ENCODE results near the gene CNGA2.
A peak's percentile ranks its signal among the peaks of the same experiment; 100 is the strongest.

Gene CNGA2

GRCh38 chrX:151753313-151754046 is 18.9 kb downstream of the CNGA2 start:
- peak; percentile 74 for DNase-seq (ENCODE audit: low spot score)

DNA sequence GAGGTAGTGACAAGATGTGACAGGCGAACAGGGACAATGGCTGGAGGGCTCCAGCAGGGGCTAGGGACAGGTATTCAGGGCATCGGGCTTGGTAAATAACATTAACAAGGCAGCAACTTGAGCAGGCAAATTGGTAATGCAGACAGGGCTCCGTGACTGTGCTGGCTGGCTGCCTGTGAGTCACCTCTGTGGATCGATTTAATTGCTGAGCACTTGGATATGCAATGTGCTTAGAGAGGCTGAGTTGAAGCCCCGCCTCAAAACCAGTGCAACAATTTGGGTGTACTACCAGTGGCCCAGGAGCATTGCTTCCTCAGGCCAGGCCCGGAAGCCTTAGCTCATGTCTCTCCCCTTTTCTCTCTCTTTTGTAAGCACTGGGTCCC is 19.5 kb downstream of the CNGA2 start:
- DNase-seq (ENCODE audit: low spot score): peak; percentile 72

GRCh38 chrX:151754641-151755215 is 20.2 kb downstream of the CNGA2 start:
- no peak for DNase-seq (ENCODE audit: low spot score)

GRCh38 chrX:151759041-151759708 is 24.6 kb downstream of the CNGA2 start:
- DNase-seq (ENCODE audit: low spot score): no peak

DNA sequence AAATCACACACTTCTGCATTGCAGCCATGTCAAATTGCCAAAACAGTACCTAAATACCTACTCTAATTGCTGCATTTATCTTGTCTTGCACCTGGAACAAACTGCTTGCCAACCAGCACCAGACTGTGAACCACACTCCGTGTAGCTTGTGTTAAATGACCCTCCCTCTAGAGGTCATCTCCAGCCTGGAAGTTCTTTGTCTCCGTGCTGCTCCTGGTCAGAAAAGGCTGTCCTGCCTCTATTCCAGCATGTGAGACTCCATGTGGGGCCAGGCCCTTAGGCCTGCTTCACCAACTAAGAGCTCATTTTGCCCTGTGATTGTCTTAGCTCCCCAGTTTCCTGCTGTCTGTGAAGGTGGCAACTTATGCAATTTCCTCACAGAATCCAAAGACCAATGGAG is 28.3 kb downstream of the CNGA2 start:
- DNase-seq (ENCODE audit: low spot score): no peak

DNA sequence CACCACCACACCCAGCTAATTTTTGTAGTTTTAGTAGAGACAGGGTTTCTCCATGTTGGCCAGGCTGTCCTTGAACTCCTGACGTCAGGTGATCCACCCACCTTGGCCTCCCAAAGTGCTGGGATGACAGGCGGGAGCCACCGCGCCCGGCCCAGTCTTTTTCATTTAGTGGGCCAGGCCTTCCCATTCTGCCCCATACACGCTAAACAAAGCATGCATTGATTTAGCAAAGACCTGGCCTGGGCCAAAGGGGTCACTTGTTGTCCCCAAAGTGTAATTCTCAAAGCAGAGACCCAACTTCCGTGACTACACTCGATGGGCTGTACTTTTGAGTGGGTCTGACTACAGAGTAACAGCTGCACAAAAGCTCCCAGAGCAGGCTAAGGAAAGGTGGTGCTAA is 29.2 kb downstream of the CNGA2 start:
- no peak for DNase-seq (ENCODE audit: low spot score)

- DNase-seq (ENCODE audit: low spot score): no peak
Measured at GRCh38 chrX:151765026-151765425, 30.5 kb downstream of the CNGA2 start.

DNA sequence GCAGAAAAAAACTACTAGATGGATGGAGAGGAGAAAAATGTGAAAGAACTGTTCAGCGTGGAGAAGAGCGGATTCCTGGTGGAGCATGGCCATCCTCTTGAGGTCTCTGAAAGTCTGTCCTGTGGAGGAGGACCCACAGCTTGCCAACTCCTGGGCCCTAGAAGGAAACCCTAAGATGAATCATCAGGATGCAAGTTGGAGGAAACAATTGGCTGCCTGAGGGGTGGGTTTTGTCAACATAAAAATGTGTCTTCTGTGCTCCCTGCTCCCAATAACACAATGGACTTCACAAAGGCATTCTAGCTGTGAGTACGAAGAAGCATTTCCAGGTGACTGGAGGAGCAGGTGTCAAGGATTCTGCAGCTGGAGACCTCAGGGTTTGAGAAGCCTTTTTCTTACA is 37.2 kb downstream of the CNGA2 start:
- no peak for DNase-seq (ENCODE audit: low spot score)

DNA sequence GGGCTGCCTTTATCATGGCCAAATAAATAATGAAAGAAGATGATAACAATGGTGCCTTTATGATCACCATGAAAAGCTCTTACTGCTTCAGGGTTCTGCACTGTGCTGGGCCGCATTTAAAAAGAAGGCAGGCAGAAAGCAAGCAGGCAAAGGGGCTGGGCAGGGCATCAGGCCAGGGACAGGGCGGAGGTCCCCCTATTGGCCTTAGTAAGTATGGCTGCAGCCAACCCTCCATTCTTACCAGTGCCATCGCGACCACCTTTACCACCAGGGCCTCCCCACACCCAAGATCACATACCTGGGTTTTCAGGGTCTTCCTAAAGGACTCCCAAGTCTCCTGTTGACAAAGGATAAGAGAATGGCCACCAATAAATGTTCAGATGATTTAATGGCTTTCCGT is 38.9 kb downstream of the CNGA2 start:
- DNase-seq (ENCODE audit: low spot score): no peak

DNA sequence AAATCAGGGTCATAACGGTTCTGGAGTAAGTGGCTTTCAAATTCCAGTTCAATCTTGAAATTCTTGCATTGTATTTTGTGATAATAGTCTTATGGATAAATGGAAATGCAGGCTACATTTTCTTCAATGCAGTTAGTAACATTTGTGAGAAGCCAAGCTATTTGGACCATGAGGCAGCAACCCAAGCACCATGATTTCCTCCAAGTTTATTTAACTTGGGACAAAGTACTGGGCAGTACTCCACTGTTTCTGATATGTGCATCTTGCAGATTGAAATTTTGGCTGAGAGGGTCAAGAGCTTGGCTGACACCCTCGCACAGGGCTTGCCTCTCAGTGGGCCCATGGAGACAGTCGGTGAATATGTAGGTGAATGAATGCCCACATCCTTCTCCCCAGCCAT is 39.9 kb downstream of the CNGA2 start:
- no peak for DNase-seq (ENCODE audit: low spot score)

DNA sequence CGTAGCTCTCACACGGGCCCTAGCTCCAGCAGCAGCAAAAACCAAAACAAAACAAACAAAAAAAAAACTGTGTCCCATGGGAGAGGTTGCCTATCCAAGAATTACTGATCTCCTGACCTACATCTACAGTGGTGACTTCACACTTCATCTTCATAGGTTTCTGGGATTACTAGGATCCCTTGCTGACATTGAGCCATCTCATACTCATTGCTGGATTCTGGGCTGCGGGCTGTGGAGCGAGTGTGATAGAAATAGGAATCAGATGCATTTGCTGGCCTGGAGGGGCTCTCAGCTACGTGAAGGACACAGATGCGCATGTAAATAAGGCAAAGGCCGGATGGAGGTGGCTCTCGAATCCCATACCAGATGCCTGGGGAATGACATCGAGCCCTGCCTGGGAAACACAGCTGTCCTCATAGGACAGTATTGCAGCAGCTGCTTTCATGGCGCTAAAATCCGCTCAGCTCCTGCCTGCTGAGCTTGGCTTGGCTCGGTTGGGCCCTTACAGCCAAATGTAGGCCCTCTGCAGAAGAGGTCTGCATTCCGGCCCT is 41.7 kb downstream of the CNGA2 start:
- peak; percentile 7 for DNase-seq (ENCODE audit: low spot score)

DNA sequence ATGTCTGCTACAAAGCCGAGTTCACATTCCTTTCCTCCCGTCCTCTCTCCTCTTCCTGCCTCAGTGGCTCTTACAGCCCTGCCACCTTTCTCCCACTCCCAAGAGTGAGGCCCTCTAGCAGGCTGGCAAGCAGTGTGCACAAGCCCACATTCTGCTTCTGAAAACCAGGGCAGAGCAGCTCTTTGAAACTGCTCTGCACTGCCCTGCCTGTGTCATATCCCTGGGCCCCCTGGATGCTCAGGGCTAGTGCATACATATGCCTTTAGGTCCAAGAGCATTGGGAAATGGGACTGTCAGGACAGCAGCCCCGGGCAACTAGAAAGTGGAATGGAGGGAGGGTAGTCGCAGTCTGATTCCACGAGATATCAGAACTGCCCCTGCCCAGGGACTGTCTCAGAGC is 42.4 kb downstream of the CNGA2 start:
- DNase-seq (ENCODE audit: low spot score): no peak

DNA sequence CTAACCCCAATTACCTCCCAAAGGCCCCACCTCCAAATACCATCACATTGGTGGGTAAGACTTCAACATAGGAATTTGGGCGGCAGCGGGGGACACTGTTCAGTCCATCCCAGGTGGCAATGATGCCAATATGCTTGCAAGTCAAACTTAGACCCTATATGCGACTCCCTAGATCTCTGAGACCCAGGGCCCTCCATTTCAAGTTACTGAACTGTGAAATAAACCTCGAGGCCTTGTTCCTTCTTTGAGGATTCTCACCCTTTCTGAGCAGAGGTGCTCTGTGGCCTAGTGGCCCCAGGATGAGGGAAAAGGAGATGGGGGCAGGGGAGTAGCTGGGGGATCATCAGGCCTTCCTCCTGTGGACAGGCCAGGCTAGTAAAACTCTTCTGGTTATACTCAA is 44.7 kb downstream of the CNGA2 start:
- DNase-seq (ENCODE audit: low spot score): no peak

DNA sequence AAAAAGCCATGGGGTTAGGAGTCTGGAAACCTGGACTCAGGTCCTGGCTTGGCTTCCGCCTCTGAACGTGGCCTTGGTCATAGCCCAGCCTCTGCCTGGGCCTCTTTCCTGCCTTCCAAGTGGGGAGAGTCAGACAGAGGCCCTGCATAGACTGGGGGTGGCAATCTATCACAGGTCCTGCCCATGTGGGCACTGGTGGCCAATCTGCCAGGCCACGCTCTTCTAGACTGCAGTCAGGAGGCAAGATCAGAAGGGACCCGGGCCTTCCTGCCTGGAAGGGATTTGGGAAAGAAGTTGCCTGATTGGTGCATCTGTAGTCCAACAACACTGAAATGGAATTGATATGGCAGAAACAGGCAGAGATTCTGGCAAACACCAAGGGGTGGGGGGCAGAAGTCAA is 46.1 kb downstream of the CNGA2 start:
- DNase-seq (ENCODE audit: low spot score): no peak

- peak; percentile 80 for DNase-seq (ENCODE audit: low spot score)
Measured at GRCh38 chrX:151789179-151789800, 54.7 kb downstream of the CNGA2 start.

GRCh38 chrX:151790481-151791160 is 56.1 kb downstream of the CNGA2 start:
- peak; percentile 7 for DNase-seq (ENCODE audit: low spot score)

DNA sequence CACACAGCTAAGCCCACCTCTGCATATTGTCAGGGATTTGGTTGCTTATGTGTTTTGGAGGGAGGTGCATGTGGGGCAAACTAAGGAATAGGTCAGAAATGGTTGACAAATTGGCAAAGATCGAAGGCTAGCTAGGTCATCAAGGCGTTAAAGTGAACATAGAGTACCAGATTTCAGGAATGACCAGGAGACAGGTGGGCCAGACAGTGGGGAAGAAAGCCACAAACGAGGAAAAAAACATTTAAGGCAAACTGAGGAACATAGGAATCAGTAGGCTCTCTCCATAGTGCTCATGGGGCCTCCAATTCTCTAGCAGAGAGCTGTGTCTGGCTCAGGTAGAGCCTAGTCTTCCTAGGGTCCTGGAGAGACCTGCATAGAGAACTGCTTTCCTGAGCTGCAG is 57.4 kb downstream of the CNGA2 start:
- DNase-seq (ENCODE audit: low spot score): no peak

DNA sequence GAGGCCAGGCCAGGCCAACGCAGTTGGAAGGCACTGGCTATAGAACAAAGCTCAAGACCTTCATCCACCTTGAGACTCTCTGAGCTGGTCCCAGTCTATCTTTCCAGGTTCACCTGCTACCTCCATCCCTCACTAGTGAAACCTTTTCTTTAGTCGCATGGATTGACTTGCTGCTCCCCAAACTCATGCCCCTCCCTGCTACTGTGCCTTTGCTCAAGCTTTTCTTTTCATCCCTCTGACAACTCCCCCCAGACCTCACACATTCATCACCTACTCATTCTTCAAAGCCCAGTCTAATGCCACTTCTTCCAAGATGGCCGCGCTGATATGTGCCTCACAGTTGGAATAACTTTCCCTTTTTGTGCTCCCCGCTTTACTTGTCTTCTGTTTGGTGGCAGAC is 58.0 kb downstream of the CNGA2 start:
- DNase-seq (ENCODE audit: low spot score): no peak

DNA sequence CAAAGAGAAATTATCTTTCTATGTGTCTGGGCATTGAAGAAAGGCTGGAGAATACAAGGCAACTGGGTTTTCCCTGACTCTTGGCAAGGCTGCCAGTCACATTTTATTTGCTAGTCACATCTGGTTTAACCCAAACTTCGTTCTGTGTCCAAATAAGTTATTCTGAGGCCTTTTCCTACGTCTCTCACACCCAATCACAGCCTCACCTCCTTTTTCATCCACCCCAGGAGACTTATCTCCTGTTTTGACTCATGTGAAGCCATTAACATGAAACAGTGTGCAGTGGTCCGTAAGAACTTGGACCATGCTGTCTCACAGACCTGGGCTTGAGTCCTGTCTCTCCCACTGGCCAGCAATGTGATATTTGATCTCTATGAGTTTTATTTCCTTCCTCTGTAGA is 59.3 kb downstream of the CNGA2 start:
- DNase-seq (ENCODE audit: low spot score): no peak

Measured in GM03348 (cell line).